Mucosa of descending colon (tissue), 3 donors: ENCODE measurements around the gene EVI5. TPM values are rescaled to one million over a fixed set of nuclear protein-coding genes. Genes with fewer than 3 reads are reported as not detected.

Experiments
- ATAC-seq: fragments of 200-7000 bp; cut with Tn5 transposase; one replicate; pipeline ENCODE4 v1.9.1; 2020; ENCODE audit warnings: mild to moderate bottlenecking, moderate library complexity
- DNase-seq, 3 donors: peaks; one replicate each; pipeline ENCODE4 v3.0.0-alpha.2; 2020
- H3K36me3 ChIP-seq: fragments of 200-600 bp; one replicate; pipeline ENCODE4 v1.8.0; 2021; ENCODE audit warnings: low read depth, mild to moderate bottlenecking
- H3K4me1 ChIP-seq: fragments of 200-600 bp; one replicate; pipeline ENCODE4 v1.8.0; 2021; ENCODE audit warnings: low read depth, mild to moderate bottlenecking
- H3K4me3 ChIP-seq: fragments of 200-600 bp; one replicate; pipeline ENCODE4 v1.8.0; 2021; ENCODE audit warnings: mild to moderate bottlenecking
- H3K9me3 ChIP-seq: fragments of 200-600 bp; one replicate; pipeline ENCODE4 v1.8.0; 2021; ENCODE audit warnings: mild to moderate bottlenecking
- CTCF ChIP-seq: fragments of 200-600 bp; IDR thresholded peaks from one replicate; pipeline ENCODE4 v1.8.0; 2022; ENCODE audit warnings: antibody characterized with exemption, mild to moderate bottlenecking
- intact Hi-C, 2 donors: fragments of 100-400 bp; cut with DNase I in 1 of 2; cut with micrococcal nuclease in 1 of 2; formaldehyde crosslinking; loops; one replicate each; pipeline versions ENCODE4 v1.11.0 to v1.11.1; 2022; cut with DNase I, micrococcal nuclease
- total RNA-seq, 3 donors: library from RNA; stranded (reverse); fragmentation: NEBNext Ultra II Directional in 2 of 3; extraction: Animal tissue kit (Norgen Biotek cat#: 25700) in 2 of 3; gene quantifications; one replicate each; pipeline versions ENCODE4 v1.2.1 to v1.2.4, GENCODE V29; 2021 to 2023
- donor health status: DM: no; HTN: no; CAD: no; lungs with moderate emphysema.
- donor health status: DM: no; HTN: no; CAD: no.
- donor health status: DM: no; HTN: yes; CAD: no.

The EVI5 gene
- total RNA-seq, 3 donors from 2014 or later = 32.3 to 52.4 (median 33.5) TPM

GRCh38 chr1:92817986-92818764, 33.3 kb upstream of the EVI5 start:
- intact Hi-C loops = loop anchor here in 1 of 2 donors (10.0 kb wide), 1 partner anchor 73 kb away; no protein-coding TSS in a partner anchor
- peak; percentile 54 for TF ChIP-seq CTCF
- Histone ChIP-seq H3K4me3 (no peak overlapping the region), H3K9me3 (no peaks in the 10 kb centered on the region), H3K4me1 (peaks cover 10% of the 10 kb centered on the region), H3K36me3 (no peaks in the 10 kb centered on the region)
- DNase-seq (peak in 1 of 3 donors; percentile 48), ATAC-seq (peak; percentile 64)

GRCh38 chr1:92817137-92817697, 32.3 kb upstream of the EVI5 start:
- ATAC-seq (peak; percentile 94), DNase-seq (peak in 1 of 3 donors; percentile 49)
- H3K4me1 ChIP-seq = peaks cover 10% of the 10 kb centered on the region
- intact Hi-C loops = loop anchor here in 1 of 2 donors (10.0 kb wide), 1 partner anchor 72 kb away; no protein-coding TSS in a partner anchor
- H3K4me3 ChIP-seq = no peak overlapping the region
- H3K9me3 ChIP-seq = no peaks in the 10 kb centered on the region
- TF ChIP-seq CTCF = no peak
- H3K36me3 ChIP-seq = no peaks in the 10 kb centered on the region

- Histone ChIP-seq H3K4me1 (peaks cover 10% of the 10 kb centered on the region), H3K9me3 (no peaks in the 10 kb centered on the region), H3K36me3 (no peaks in the 10 kb centered on the region), H3K4me3 (no peak overlapping the region)
- TF ChIP-seq CTCF = no peak
- no peak for DNase-seq
- intact Hi-C loops = loop anchor here in 1 of 2 donors (10.0 kb wide), 1 partner anchor 72 kb away; no protein-coding TSS in a partner anchor
- ATAC-seq = no peak
These were observed 31.8 kb upstream of the EVI5 start for GRCh38 chr1:92816732-92817131.

- ATAC-seq = no peak
- intact Hi-C loops = no loop called here
These were observed 23.5 kb upstream of the EVI5 start for GRCh38 chr1:92808381-92808780.

GRCh38 chr1:92805216-92805615, 20.3 kb upstream of the EVI5 start:
- ATAC-seq = no peak
- Histone ChIP-seq H3K36me3 (no peaks in the 10 kb centered on the region), H3K4me3 (no peak overlapping the region), H3K4me1 (peaks cover 8% of the 10 kb centered on the region), H3K9me3 (no peaks in the 10 kb centered on the region)
- intact Hi-C loops = no loop called here
- no peak for DNase-seq
- TF ChIP-seq CTCF = no peak

More at GRCh38 chr1:92808381-92808780, 23.5 kb upstream of the EVI5 start:
- H3K9me3 ChIP-seq = no peaks in the 10 kb centered on the region
- no peak for DNase-seq
- H3K36me3 ChIP-seq = no peaks in the 10 kb centered on the region
- H3K4me1 ChIP-seq = peaks cover 8% of the 10 kb centered on the region
- H3K4me3 ChIP-seq = no peak overlapping the region
- TF ChIP-seq CTCF = no peak
